NCI-H1048 (cell line): ENCODE results near the gene TNS1.

ENCODE experiments used
- DNase-seq: peaks from one replicate; lab custom pipeline; 2025; lab: John Stamatoyannopoulos, UW

The TNS1 gene

GRCh38 chr2:218015586-218016521 is 13.1 kb upstream of the TNS1 start:
- DNase-seq = no peak

GRCh38 chr2:218014706-218015585 is 12.2 kb upstream of the TNS1 start:
- no peak for DNase-seq

- no peak for DNase-seq
Measured at GRCh38 chr2:218013289-218013688, 10.5 kb upstream of the TNS1 start.

DNA sequence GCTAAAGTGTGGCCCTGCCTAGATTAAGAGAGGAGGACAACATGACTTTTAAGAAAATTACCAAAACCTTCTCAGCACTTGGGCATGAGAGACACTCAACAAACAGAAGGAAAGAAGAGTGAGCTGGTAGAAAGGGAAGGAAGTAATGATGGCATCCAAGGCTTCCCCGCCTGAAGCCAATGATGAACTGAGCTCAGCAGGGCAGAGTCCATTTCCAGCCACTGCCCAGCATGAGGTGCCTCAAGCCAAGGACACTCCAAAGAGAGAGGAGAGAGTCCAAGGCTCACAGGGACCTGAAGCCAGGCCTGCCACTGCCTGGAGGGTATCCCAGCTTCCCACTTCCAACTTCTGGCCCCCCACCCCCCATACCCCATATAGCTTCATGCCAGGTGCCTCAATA is 9.5 kb upstream of the TNS1 start:
- DNase-seq = no peak

- DNase-seq = no peak
Measured at GRCh38 chr2:218011653-218012040, 8.9 kb upstream of the TNS1 start.

DNA sequence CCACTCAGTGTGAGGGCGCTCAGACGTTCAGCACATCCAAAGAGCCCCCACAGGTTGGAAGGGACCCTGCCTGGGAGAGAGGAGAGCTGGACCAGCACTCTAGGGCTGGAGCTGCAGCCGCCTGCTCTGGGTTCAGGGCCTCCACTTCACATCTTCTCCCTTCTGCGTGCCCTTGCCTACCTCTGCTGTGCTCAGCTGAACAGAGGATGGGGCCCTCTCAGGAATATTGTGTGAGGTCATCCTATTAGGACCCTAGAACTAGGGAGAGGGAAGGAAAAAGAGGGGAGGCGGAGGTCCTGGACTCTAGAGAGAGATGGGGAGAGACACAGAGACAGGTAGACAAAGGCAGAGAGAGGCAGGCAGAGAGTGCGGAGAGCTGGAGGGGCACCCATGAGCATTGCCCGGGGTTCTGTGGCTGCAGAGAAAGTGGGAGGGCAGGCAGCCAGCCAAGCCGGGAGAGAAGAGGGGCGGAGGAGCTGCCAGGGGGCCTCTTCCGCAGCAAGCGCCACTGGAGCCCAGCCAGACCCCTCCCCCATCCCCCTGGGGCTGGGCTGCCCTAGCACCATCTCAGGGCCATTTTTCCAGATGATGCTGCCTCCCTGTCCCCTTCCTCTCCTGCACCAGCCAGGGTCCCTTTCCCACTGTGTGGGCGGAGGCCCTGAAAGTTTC is 8.3 kb upstream of the TNS1 start:
- DNase-seq = no peak

- DNase-seq = no peak
Measured at GRCh38 chr2:218010140-218010983, 7.6 kb upstream of the TNS1 start.

DNA sequence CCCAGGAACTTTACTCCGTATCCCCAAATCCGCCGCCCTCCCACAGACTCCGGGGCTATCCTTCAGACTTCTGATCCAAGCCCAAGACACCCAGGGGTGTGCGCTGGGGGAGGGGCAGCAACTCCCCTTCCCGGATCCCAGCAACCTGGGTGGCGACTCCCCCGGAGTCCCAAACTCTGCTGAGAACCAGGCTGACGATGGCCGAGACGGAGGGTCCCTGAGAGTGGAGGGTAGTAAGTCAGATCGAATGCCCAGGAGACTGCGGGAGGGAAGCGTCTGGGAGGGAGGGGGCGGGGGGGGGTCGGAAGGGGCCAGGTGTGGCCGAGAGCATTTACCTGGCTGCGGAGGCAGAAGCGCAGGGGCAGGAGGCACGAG is 7.0 kb upstream of the TNS1 start:
- DNase-seq = no peak

- no peak for DNase-seq
Measured at GRCh38 chr2:218009231-218009630, 6.4 kb upstream of the TNS1 start.

GRCh38 chr2:218008060-218009040 is 5.6 kb upstream of the TNS1 start:
- DNase-seq = no peak

GRCh38 chr2:218006741-218007140 is 3.9 kb upstream of the TNS1 start:
- DNase-seq = no peak

- no peak for DNase-seq
Measured at GRCh38 chr2:218005486-218005885, 2.7 kb upstream of the TNS1 start.

DNA sequence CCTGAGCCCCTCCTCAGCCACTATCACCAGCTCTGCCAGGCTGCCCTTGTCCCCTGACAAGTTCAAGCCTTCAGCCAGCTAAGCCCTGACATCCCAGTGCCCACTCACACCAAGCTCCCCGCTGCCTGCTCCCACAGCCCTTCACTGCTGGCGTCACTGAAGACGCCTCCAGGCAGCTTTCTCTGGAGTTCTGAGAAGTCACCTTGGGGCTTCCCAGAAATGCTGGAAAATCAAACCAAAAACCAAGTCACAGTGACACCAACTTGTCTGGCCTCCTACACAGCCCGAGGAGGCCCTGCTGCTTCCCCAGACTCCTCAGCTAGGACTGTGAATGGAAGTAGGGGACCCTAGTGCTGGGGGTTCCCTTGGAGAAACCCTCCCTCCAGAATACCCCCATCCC is 2.2 kb upstream of the TNS1 start:
- DNase-seq = no peak

GRCh38 chr2:218003981-218004419 is 1.2 kb upstream of the TNS1 start:
- no peak for DNase-seq

- no peak for DNase-seq
Measured at GRCh38 chr2:218003281-218003944, 618 bp upstream of the TNS1 start.

GRCh38 chr2:218002143-218002844 is 501 bp downstream of the TNS1 start:
- DNase-seq = no peak

DNA sequence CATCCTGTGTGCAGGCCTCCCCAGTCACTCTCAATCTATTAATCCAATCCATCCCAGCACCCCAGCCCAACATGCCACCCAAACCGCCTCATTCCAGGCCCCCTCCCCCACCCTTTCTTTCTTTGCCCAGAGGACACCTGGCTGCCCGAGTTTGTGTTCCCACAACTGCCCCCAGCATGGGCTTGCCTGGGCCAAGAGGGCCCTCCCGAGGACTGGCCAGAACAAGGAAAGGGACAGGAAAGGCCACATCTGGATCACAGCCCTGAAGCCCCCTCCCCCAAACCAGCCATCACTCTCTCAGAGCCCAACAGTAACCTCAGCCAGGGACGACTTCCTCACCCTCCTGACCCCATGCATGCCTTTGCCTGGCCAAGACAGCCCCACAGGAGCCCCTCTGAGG is 1.2 kb downstream of the TNS1 start:
- DNase-seq = no peak

- no peak for DNase-seq
Measured at GRCh38 chr2:218000136-218000535, 2.7 kb downstream of the TNS1 start.

DNA sequence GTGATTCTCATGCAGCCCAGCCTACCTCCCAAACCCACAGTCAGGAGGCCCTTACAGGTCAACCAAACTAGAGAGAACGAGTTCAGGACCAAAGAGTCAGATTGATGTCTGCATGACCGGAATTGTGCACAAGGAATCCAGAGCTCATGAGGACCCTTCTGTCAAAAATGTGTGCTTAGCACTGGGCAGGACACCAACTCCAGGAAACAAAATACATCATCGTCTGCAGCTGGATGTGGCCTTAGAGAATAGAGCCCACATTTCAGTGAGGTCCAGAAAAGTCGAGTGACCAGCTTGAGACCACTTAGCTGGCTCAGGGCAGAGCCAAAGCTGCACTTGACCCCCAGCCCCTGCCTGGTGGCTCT is 3.2 kb downstream of the TNS1 start:
- no peak for DNase-seq
